22Rv1 (cell line): Measurements from ENCODE around the gene HOXA4.

Experiments
- CTCF ChIP-seq: fragments of 450-650 bp; IDR thresholded peaks from 2 replicates; pipeline ENCODE4 v1.5.1; 2017; ENCODE audit warnings: mild to moderate bottlenecking
- ZFX ChIP-seq: fragments of 450-650 bp; IDR thresholded peaks from 2 replicates; pipeline ENCODE4 v1.6.1; 2017; ENCODE audit warnings: antibody characterized with exemption, borderline replicate concordance

- no peak for TF ChIP-seq CTCF
- no peak for TF ChIP-seq ZFX
These were observed 41.8 kb upstream of the HOXA4 start for GRCh38 chr7:27172315-27172774.
